ENCODE data around the gene TMEM132A.

GRCh38 chr11:60966890-60967289, 42.6 kb downstream of the TMEM132A start:
- no peak for TF ChIP-seq MYC (IDR thresholded peaks at IDR 0.05; ENCODE audit: low read depth, low read length)
- TF ChIP-seq, protein P1, sequence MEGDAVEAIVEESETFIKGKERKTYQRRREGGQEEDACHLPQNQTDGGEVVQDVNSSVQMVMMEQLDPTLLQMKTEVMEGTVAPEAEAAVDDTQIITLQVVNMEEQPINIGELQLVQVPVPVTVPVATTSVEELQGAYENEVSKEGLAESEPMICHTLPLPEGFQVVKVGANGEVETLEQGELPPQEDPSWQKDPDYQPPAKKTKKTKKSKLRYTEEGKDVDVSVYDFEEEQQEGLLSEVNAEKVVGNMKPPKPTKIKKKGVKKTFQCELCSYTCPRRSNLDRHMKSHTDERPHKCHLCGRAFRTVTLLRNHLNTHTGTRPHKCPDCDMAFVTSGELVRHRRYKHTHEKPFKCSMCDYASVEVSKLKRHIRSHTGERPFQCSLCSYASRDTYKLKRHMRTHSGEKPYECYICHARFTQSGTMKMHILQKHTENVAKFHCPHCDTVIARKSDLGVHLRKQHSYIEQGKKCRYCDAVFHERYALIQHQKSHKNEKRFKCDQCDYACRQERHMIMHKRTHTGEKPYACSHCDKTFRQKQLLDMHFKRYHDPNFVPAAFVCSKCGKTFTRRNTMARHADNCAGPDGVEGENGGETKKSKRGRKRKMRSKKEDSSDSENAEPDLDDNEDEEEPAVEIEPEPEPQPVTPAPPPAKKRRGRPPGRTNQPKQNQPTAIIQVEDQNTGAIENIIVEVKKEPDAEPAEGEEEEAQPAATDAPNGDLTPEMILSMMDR (IDR thresholded peaks at IDR 0.05; ENCODE audit: low read depth, low read length), result no peak

All from NB4 (cell line).